MM.1S (cell line): ENCODE measurements around the gene RIF1.

Experiments used
- DNase-seq: peaks from one replicate; pipeline ENCODE4 v3.0.0-alpha.2; 2015
- H2AFZ ChIP-seq: fragments of 300-600 bp; sonication (generic); 2 replicates; pipeline ENCODE4 v1.6.0; 2016; ENCODE audit warnings: antibody characterized with exemption, low read length
- H3F3A ChIP-seq: fragments of 300-600 bp; sonication (generic); 2 replicates; pipeline ENCODE4 v1.6.1; 2016; ENCODE audit warnings: mild to moderate bottlenecking, antibody characterized with exemption, low read length, moderate library complexity, mixed read lengths; ENCODE audit not compliant: insufficient read depth
- H3K27ac ChIP-seq: fragments of 300-600 bp; sonication (generic); 2 replicates; pipeline ENCODE4 v1.5.1; 2016; ENCODE audit warnings: mild to moderate bottlenecking, low read length
- H3K27me3 ChIP-seq: fragments of 300-600 bp; sonication (generic); replicated peaks from 2 replicates; pipeline ENCODE4 v1.6.0; 2016; ENCODE audit warnings: low read length; ENCODE audit not compliant: insufficient read depth
- H3K36me3 ChIP-seq: fragments of 300-600 bp; sonication (generic); replicated peaks from 2 replicates; pipeline ENCODE4 v1.6.1; 2016; ENCODE audit warnings: mild to moderate bottlenecking, low read length, mixed read lengths; ENCODE audit not compliant: insufficient read depth
- H3K4me1 ChIP-seq: fragments of 300-600 bp; sonication (generic); 2 replicates; pipeline ENCODE4 v1.6.1; 2016; ENCODE audit warnings: low read length, mixed read lengths
- H3K4me2 ChIP-seq: fragments of 300-600 bp; sonication (generic); 2 replicates; pipeline ENCODE4 v1.6.0; 2016; ENCODE audit warnings: low read depth, low read length
- H3K4me3 ChIP-seq: fragments of 300-600 bp; sonication (generic); 2 replicates; pipeline ENCODE4 v1.5.1; 2016; ENCODE audit warnings: low read length, mixed read lengths
- H3K79me2 ChIP-seq: fragments of 300-600 bp; sonication (generic); 2 replicates; pipeline ENCODE4 v1.6.1; 2016; ENCODE audit warnings: mixed run types, low read length, mixed read lengths
- H3K9ac ChIP-seq: fragments of 300-600 bp; sonication (generic); 2 replicates; pipeline ENCODE4 v1.6.1; 2016; ENCODE audit warnings: low read length, mixed read lengths
- H3K9me2 ChIP-seq: fragments of 300-600 bp; sonication (generic); replicated peaks from 2 replicates; pipeline ENCODE4 v1.6.1; 2016; ENCODE audit warnings: mild to moderate bottlenecking, low read length, mixed read lengths; ENCODE audit not compliant: insufficient read depth
- H3K9me3 ChIP-seq: fragments of 300-600 bp; sonication (generic); replicated peaks from 2 replicates; pipeline ENCODE4 v1.6.1; 2016; ENCODE audit warnings: mild to moderate bottlenecking, low read length, mixed read lengths; ENCODE audit not compliant: insufficient read depth
- H4K20me1 ChIP-seq: fragments of 300-600 bp; sonication (generic); 2 replicates; pipeline ENCODE4 v1.6.1; 2016; ENCODE audit warnings: mild to moderate bottlenecking, low read length, moderate library complexity, mixed read lengths; ENCODE audit not compliant: insufficient read depth
- EZH2 ChIP-seq: fragments of 300-600 bp; sonication (generic); optimal IDR thresholded peaks from 2 replicates; pipeline ENCODE3; 2017; ENCODE audit warnings: low read depth, mild to moderate bottlenecking, antibody characterized with exemption, low read length, mixed read lengths
- EZH2phosphoT487 ChIP-seq: fragments of 300-600 bp; sonication (generic); IDR thresholded peaks from 2 replicates; pipeline ENCODE4 v1.6.1; 2018; ENCODE audit warnings: antibody characterized with exemption, low read length
- TF ChIP-seq, protein P1 (sequence below): fragments of 300-600 bp; sonication (generic); IDR thresholded peaks from 2 replicates; pipeline ENCODE4 v1.5.1; 2016; ENCODE audit warnings: antibody characterized with exemption, low read length, mixed read lengths

RIF1 gene

DNA sequence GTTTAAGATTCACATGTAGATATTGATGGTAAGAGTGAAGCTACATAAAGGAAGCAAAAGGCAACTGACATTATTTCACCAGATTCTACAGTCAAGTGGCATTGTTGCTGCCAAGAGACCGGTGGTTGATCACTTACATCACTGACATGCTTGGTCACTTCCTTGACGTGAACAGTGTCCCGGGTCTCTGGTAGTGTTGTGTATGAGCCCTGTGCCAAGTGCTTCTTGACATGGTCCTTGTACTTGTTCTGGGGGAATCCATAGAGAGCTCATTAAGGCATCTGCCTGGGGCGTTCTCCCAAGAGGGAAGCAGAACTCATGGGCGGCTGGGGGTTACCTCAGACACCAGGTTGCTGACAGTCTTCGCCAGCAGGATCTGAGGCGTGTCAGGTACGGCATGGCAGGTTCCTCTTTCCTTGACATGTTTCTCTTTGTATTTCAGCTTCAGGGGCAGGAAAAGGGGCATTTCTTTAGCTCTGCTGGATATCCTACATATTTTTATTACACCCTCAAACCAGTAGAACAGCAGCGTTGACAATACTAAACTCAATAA is 116.2 kb downstream of the RIF1 start:
- Histone ChIP-seq H3K9ac (no peak overlapping the region), H3F3A (no peaks in the 10 kb centered on the region), H3K36me3 (no peaks in the 10 kb centered on the region), H3K9me3 (no peaks in the 10 kb centered on the region), H3K27ac (no peak overlapping the region), H3K79me2 (no peaks in the 10 kb centered on the region), H2AFZ (no peak overlapping the region), H3K4me1 (no peaks in the 10 kb centered on the region), H3K27me3 (no peaks in the 10 kb centered on the region), H4K20me1 (no peaks in the 10 kb centered on the region), H3K4me2 (no peak overlapping the region), H3K4me3 (no peak overlapping the region), H3K9me2 (no peaks in the 10 kb centered on the region)
- no peak for DNase-seq
- TF ChIP-seq, protein P1, sequence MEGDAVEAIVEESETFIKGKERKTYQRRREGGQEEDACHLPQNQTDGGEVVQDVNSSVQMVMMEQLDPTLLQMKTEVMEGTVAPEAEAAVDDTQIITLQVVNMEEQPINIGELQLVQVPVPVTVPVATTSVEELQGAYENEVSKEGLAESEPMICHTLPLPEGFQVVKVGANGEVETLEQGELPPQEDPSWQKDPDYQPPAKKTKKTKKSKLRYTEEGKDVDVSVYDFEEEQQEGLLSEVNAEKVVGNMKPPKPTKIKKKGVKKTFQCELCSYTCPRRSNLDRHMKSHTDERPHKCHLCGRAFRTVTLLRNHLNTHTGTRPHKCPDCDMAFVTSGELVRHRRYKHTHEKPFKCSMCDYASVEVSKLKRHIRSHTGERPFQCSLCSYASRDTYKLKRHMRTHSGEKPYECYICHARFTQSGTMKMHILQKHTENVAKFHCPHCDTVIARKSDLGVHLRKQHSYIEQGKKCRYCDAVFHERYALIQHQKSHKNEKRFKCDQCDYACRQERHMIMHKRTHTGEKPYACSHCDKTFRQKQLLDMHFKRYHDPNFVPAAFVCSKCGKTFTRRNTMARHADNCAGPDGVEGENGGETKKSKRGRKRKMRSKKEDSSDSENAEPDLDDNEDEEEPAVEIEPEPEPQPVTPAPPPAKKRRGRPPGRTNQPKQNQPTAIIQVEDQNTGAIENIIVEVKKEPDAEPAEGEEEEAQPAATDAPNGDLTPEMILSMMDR: no peak
- TF ChIP-seq EZH2 (no peak), EZH2phosphoT487 (no peak)

DNA sequence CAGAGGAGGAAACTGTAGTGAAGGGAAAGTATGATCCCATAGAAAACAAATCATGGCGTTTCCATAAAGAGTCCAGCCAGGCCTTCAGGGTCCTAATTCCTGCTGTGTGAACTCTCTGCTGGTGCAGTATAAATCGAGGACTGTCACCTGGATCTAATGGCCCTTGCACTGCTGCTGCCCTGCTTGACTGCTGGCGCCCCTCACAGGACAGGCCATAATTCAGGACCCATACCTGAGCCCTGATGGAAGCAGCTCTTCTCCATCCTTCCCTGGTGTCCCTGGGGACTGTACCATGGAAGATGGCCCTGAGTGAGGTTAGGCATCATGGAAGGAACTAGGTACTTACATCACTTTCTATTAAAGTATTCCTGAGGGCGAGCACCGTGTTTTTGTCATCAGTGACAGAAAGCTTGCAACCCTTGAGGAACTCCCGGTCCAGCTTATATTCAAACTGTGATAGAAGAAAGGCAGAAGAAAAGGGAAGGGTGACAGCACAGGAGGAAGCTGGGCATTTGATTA is 116.9 kb downstream of the RIF1 start:
- H4K20me1 ChIP-seq: no peaks in the 10 kb centered on the region
- H3K27me3 ChIP-seq: no peaks in the 10 kb centered on the region
- no peak overlapping the region for H2AFZ ChIP-seq
- no peak overlapping the region for H3K4me3 ChIP-seq
- DNase-seq: no peak
- no peaks in the 10 kb centered on the region for H3K4me1 ChIP-seq
- no peak overlapping the region for H3K9ac ChIP-seq
- H3K9me2 ChIP-seq: no peaks in the 10 kb centered on the region
- no peak overlapping the region for H3K27ac ChIP-seq
- no peaks in the 10 kb centered on the region for H3K36me3 ChIP-seq
- no peaks in the 10 kb centered on the region for H3K9me3 ChIP-seq
- no peak overlapping the region for H3K4me2 ChIP-seq
- H3K79me2 ChIP-seq: no peaks in the 10 kb centered on the region
- no peak for TF ChIP-seq EZH2phosphoT487
- no peaks in the 10 kb centered on the region for H3F3A ChIP-seq
